ENCODE data around the gene STARD5. TPM values are rescaled to one million over a fixed set of nuclear protein-coding genes. Genes with fewer than 3 reads are reported as not detected.

The STARD5 gene
- total and polyA plus RNA-seq, 9 of the 15 experiments (the other 6 are each of a cell fraction or from before 2014, with no cell fraction given), result 1.7 to 5.7 (median 2.2) TPM

DNA sequence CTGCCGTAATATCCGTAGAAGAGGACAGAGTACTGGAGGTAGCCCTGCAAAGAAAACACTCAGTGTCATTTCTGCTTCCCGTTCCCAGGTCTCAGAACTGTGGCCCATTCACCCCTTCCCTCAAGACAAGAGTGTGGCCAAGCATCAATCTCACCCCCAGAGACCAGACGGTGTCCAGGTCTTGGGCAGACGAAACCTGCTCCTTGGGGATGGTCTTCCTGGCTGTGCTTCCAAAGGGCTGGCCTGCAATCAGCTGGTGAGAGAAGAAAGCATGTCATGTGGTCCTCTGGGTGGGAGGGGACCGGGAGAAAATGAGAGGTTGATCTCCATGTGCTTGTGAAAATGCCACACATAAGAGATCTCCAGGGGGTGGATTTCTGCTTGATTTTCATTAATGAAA is 34.3 kb upstream of the STARD5 start:
- no peak for FAIRE-seq
- Histone ChIP-seq H3K4me2 (ENCODE audit: insufficient read depth, low read length) (no peak overlapping the region), H3K27ac (ENCODE audit: extremely low read depth, low read depth, low read length) (no peak overlapping the region), H3K9ac (ENCODE audit: insufficient read depth in 1 of 2, low read depth in 2 of 2, low read length in 2 of 2) (no peak overlapping the region), H3K4me1 (replicated peaks in 1 of 2; ENCODE audit: control insufficient read depth in 2 of 2, insufficient read depth in 2 of 2, low read length in 2 of 2) (no peaks in the 10 kb centered on the region), H3K36me3 (ENCODE audit: control insufficient read depth, insufficient read depth, low read length) (no peaks in the 10 kb centered on the region), H3K9me3 (replicated peaks; ENCODE audit: control insufficient read depth, insufficient read depth, low read depth, low read length) (no peaks in the 10 kb centered on the region), H3K9me1 (ENCODE audit: control insufficient read depth, insufficient read depth, low read length) (no peaks in the 10 kb centered on the region), H2AFZ (ENCODE audit: low read depth, low read length) (no peak overlapping the region), H3K4me3 (no peak overlapping the region), H3K27me3 (ENCODE audit: control insufficient read depth in 2 of 2, insufficient read depth in 2 of 2, low read length in 2 of 2) (peaks cover 7 to 32% of the 10 kb centered on the region in 2 experiments), H3K79me2 (ENCODE audit: control insufficient read depth, insufficient read depth, low read length) (no peaks in the 10 kb centered on the region), H4K20me1 (replicated peaks; ENCODE audit: control insufficient read depth, insufficient read depth, low read length) (no peaks in the 10 kb centered on the region)
- TF ChIP-seq, protein P1, sequence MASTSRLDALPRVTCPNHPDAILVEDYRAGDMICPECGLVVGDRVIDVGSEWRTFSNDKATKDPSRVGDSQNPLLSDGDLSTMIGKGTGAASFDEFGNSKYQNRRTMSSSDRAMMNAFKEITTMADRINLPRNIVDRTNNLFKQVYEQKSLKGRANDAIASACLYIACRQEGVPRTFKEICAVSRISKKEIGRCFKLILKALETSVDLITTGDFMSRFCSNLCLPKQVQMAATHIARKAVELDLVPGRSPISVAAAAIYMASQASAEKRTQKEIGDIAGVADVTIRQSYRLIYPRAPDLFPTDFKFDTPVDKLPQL (IDR thresholded peaks at IDR 0.05; ENCODE audit: extremely low read depth, insufficient read length), result no peak
- TF ChIP-seq SMARCC2 (IDR thresholded peaks at IDR 0.05; ENCODE audit: low read depth) (no peak), CBX2 (IDR thresholded peaks at IDR 0.05; ENCODE audit: insufficient read depth, low read length, poor library complexity, severe bottlenecking) (no peak), SNIP1 (IDR thresholded peaks at IDR 0.05; ENCODE audit: low read depth) (no peak), ZNF444 (CRISPR knock-in tag; IDR thresholded peaks at IDR 0.05) (no peak), POLR3A (IDR thresholded peaks at IDR 0.05; ENCODE audit: borderline replicate concordance, extremely low read depth, insufficient read depth, insufficient read length) (no peak), NR2C1 (IDR thresholded peaks at IDR 0.05) (no peak), NR2C1 (tag; IDR thresholded peaks at IDR 0.05) (no peak)
- TF ChIP-seq, protein P2, sequence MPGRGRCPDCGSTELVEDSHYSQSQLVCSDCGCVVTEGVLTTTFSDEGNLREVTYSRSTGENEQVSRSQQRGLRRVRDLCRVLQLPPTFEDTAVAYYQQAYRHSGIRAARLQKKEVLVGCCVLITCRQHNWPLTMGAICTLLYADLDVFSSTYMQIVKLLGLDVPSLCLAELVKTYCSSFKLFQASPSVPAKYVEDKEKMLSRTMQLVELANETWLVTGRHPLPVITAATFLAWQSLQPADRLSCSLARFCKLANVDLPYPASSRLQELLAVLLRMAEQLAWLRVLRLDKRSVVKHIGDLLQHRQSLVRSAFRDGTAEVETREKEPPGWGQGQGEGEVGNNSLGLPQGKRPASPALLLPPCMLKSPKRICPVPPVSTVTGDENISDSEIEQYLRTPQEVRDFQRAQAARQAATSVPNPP (IDR thresholded peaks at IDR 0.05; ENCODE audit: borderline replicate concordance, insufficient read depth, insufficient read length), result no peak
- TF ChIP-seq, protein P3, sequence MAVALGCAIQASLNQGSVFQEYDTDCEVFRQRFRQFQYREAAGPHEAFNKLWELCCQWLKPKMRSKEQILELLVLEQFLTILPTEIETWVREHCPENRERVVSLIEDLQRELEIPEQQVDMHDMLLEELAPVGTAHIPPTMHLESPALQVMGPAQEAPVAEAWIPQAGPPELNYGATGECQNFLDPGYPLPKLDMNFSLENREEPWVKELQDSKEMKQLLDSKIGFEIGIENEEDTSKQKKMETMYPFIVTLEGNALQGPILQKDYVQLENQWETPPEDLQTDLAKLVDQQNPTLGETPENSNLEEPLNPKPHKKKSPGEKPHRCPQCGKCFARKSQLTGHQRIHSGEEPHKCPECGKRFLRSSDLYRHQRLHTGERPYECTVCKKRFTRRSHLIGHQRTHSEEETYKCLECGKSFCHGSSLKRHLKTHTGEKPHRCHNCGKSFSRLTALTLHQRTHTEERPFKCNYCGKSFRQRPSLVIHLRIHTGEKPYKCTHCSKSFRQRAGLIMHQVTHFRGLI (CRISPR knock-in tag; IDR thresholded peaks at IDR 0.05), result no peak
- TF ChIP-seq, protein P4, sequence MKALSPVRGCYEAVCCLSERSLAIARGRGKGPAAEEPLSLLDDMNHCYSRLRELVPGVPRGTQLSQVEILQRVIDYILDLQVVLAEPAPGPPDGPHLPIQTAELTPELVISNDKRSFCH (CRISPR knock-in tag; IDR thresholded peaks at IDR 0.05), result no peak
- TF ChIP-seq, protein P4 (tag; IDR thresholded peaks at IDR 0.05), result no peak
- ATAC-seq, result no peak
- no peak for DNase-seq (ENCODE audit: extremely low read depth in 1 of 4, low spot score in 3 of 4)
- ChIA-PET CTCF (ENCODE audit: low intra/inter-chr PET ratio) (no interaction called here), POLR2A (interaction anchor here (1.2 kb wide), 1 partner anchor 8 kb away, joined by 4 read pairs; no protein-coding TSS in a partner anchor)
- WGBS (ENCODE audit: insufficient coverage, low coverage, missing lambda C conversion rate), result 3% methylated on average over 5 of the region's 6 CpGs
- BruUV-seq (replicated peaks), result no TSS peak
- intact Hi-C loops (cut with micrococcal nuclease) (no loop called here), in situ Hi-C loops (cut with MboI) (no loop called here)
